Calu3 (cell line): ENCODE data around the gene FRMD5. TPM values are rescaled to one million over a fixed set of nuclear protein-coding genes. Genes with fewer than 3 reads are reported as not detected.

Source experiments
- BruUV-seq: library from RNA; stranded (reverse); fragments of 400-500 nt; replicated peaks from 2 replicates; lab custom pipeline; 2021; lab: Mats Ljungman, UMichigan
- CTCF ChIA-PET: fragments of 300-600 bp; sonication (Branson Sonifier 250); formaldehyde crosslinking; loops from one replicate; lab custom pipeline; 2022; ENCODE audit warnings: antibody characterized with exemption; lab: Charles Lee
- DNase-seq: peaks from one replicate; pipeline ENCODE4 v3.0.0; 2022
- H3K27ac Mint-ChIP-seq: one replicate; pipeline ENCODE4 v1.8.0; 2022; ENCODE audit warnings: mixed read lengths; ENCODE audit not compliant: unreplicated experiment
- H3K27me3 Mint-ChIP-seq: one replicate; pipeline ENCODE4 v1.8.0; 2022; ENCODE audit warnings: mixed read lengths; ENCODE audit not compliant: unreplicated experiment
- H3K36me3 Mint-ChIP-seq: one replicate; pipeline ENCODE4 v1.8.0; 2022; ENCODE audit warnings: mild to moderate bottlenecking, moderate library complexity, mixed read lengths; ENCODE audit not compliant: insufficient read depth, unreplicated experiment
- H3K4me1 Mint-ChIP-seq: one replicate; pipeline ENCODE4 v1.8.0; 2022; ENCODE audit warnings: mild to moderate bottlenecking, low read depth, mixed read lengths; ENCODE audit not compliant: unreplicated experiment
- H3K4me3 Mint-ChIP-seq: one replicate; pipeline ENCODE4 v1.8.0; 2022; ENCODE audit warnings: mild to moderate bottlenecking, low read depth, moderate library complexity, mixed read lengths; ENCODE audit not compliant: unreplicated experiment
- H3K9me3 Mint-ChIP-seq: one replicate; pipeline ENCODE4 v1.8.0; 2022; ENCODE audit warnings: low read depth, mixed read lengths; ENCODE audit not compliant: unreplicated experiment
- CTCF ChIP-seq: fragments of 200-600 bp; IDR thresholded peaks from one replicate; pipeline ENCODE4 v1.8.0; 2022; ENCODE audit warnings: antibody characterized with exemption; ENCODE audit not compliant: unreplicated experiment
- intact Hi-C: fragments of 100-400 bp; cut with micrococcal nuclease; formaldehyde crosslinking; loops from one replicate; pipeline ENCODE4 v1.10.0; 2022; ENCODE audit not compliant: unreplicated experiment
- total RNA-seq: library from RNA; stranded (reverse); gene quantifications from 2 replicates; pipeline ENCODE4 v1.2.3, GENCODE V29; 2022

Gene FRMD5
- total RNA-seq, 1 experiment from 2014 or later = 10.9 TPM

GRCh38 chr15:44194323-44195150, 534 bp downstream of the FRMD5 start:
- no peak for TF ChIP-seq CTCF
- H3K27ac Mint-ChIP-seq = peak overlapping the region; percentile 39
- no peaks in the 10 kb centered on the region for H3K9me3 Mint-ChIP-seq
- peaks cover 27% of the 10 kb centered on the region for H3K36me3 Mint-ChIP-seq
- BruUV-seq = no TSS peak
- H3K27me3 Mint-ChIP-seq = no peaks in the 10 kb centered on the region
- intact Hi-C loops = loop anchor here (1.0 to 10.0 kb wide), 2 partner anchors 37 to 90 kb away; no protein-coding TSS in a partner anchor
- H3K4me3 Mint-ChIP-seq = peak overlapping the region; percentile 78
- DNase-seq = peak; percentile 76
- H3K4me1 Mint-ChIP-seq = peaks cover 7% of the 10 kb centered on the region
- CTCF ChIA-PET = no interaction called here

GRCh38 chr15:44193651-44194322, 1.3 kb downstream of the FRMD5 start:
- no peak for DNase-seq
- no peak for TF ChIP-seq CTCF
- intact Hi-C loops = loop anchor here (1.0 to 10.0 kb wide), 2 partner anchors 36 to 89 kb away; no protein-coding TSS in a partner anchor
- CTCF ChIA-PET = interaction anchor here (0.5 kb wide), 3 partner anchors 26 to 272 kb away, joined by 3 read pairs; no protein-coding TSS in a partner anchor
- BruUV-seq = no TSS peak
- Mint-ChIP-seq H3K4me1 (no peaks in the 10 kb centered on the region), H3K36me3 (peaks cover 27% of the 10 kb centered on the region), H3K27me3 (no peaks in the 10 kb centered on the region), H3K4me3 (peak overlapping the region; percentile 78), H3K9me3 (no peaks in the 10 kb centered on the region), H3K27ac (no peak overlapping the region)

- Mint-ChIP-seq H3K27me3 (no peaks in the 10 kb centered on the region), H3K4me3 (no peak overlapping the region), H3K36me3 (peaks cover 4% of the 10 kb centered on the region), H3K9me3 (no peaks in the 10 kb centered on the region), H3K4me1 (peaks cover 7% of the 10 kb centered on the region), H3K27ac (no peak overlapping the region)
- TF ChIP-seq CTCF = no peak
- BruUV-seq = no TSS peak
- no peak for DNase-seq
- CTCF ChIA-PET = no interaction called here
- intact Hi-C loops = no loop called here
Measured at GRCh38 chr15:44188795-44189194, 6.3 kb downstream of the FRMD5 start.

GRCh38 chr15:44186705-44187104, 8.4 kb downstream of the FRMD5 start:
- no peak for TF ChIP-seq CTCF
- Mint-ChIP-seq H3K4me1 (peaks cover 9% of the 10 kb centered on the region), H3K4me3 (no peak overlapping the region), H3K27ac (no peak overlapping the region), H3K27me3 (no peaks in the 10 kb centered on the region), H3K36me3 (no peaks in the 10 kb centered on the region), H3K9me3 (no peaks in the 10 kb centered on the region)
- CTCF ChIA-PET = no interaction called here
- DNase-seq = no peak
- intact Hi-C loops = no loop called here
- BruUV-seq = no TSS peak
